ENCODE data around the gene C2CD3. TPM values are rescaled to one million over a fixed set of nuclear protein-coding genes. Genes with fewer than 3 reads are reported as not detected.

Gene C2CD3
- total and polyA plus RNA-seq, 9 of the 15 experiments (the other 6 are each of a cell fraction or from before 2014, with no cell fraction given): 4.4 to 20.2 (median 15.4) TPM

DNA sequence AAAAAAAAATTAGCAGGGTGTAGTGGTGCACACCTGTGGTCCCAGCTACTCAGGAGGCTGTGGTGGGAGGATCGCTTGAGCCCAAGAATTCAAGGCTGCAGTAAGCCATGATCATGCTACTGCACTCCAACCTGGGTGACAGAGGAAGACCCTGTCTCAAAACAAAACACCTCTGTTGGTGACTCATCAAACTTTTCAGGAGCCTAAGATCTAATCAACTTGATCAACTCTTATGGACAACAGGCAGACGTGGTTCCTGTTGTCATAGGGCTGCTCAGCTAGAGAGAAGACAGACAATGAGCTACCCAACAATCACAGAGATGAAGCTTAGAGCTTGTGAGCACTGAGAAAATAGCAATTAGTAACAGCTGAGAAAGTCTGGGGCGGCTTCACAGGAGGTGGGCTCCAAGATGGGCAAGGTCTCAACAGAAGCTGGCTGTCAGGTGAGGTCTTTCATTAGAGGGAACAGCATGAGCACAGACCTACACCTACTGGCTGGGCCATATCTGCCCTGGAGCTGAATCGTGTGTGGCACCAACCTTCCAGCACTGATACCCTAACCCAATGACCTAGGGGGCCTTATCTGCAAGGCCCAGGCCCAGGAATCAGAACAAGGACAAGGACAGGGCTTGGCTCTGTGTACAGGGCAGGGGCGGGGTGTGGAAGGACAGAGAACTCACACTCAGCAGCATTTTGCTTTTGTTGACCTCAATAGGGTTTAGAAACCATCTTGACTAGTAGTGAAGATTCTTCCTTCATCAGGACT is 154.7 kb downstream of the C2CD3 start (continued):
- TF ChIP-seq, protein P1, sequence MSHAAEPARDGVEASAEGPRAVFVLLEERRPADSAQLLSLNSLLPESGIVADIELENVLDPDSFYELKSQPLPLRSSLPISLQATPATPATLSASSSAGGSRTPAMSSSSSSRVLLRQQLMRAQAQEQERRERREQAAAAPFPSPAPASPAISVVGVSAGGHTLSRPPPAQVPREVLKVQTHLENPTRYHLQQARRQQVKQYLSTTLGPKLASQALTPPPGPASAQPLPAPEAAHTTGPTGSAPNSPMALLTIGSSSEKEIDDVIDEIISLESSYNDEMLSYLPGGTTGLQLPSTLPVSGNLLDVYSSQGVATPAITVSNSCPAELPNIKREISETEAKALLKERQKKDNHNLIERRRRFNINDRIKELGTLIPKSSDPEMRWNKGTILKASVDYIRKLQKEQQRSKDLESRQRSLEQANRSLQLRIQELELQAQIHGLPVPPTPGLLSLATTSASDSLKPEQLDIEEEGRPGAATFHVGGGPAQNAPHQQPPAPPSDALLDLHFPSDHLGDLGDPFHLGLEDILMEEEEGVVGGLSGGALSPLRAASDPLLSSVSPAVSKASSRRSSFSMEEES (CRISPR knock-in tag; IDR thresholded peaks at IDR 0.05): no peak
- TF ChIP-seq POLR2H (tag; IDR thresholded peaks at IDR 0.05; ENCODE audit: low read depth) (no peak), SPI1 (IDR thresholded peaks at IDR 0.05; ENCODE audit: borderline replicate concordance, low read depth, low read length) (no peak), ZNF384 (IDR thresholded peaks at IDR 0.05; ENCODE audit: low read depth, low read length) (no peak), RBBP5 (IDR thresholded peaks at IDR 0.05; ENCODE audit: borderline replicate concordance, insufficient read depth, low read length, poor library complexity, severe bottlenecking) (no peak), PTBP1 (IDR thresholded peaks at IDR 0.05; ENCODE audit: low read depth, low read length) (no peak), RBM14 (IDR thresholded peaks at IDR 0.05; ENCODE audit: borderline replicate concordance, insufficient read depth, low read depth, low read length) (no peak), NFE2 (IDR thresholded peaks at IDR 0.05; ENCODE audit: low read depth) (no peak), MTA3 (IDR thresholded peaks at IDR 0.05; ENCODE audit: borderline replicate concordance) (peak; percentile 74), PKNOX1 (IDR thresholded peaks at IDR 0.05) (no peak), RFX1 (IDR thresholded peaks at IDR 0.05) (no peak), PHF21A (IDR thresholded peaks at IDR 0.05; ENCODE audit: borderline replicate concordance, low read depth) (no peak), ZNF316 (IDR thresholded peaks at IDR 0.05) (peak; percentile 25; the same call in 1 of the 2 replicates), FUS (optimal IDR thresholded peaks at IDR 0.05; ENCODE audit: low read depth, low read length) (no peak), ZEB2 (IDR thresholded peaks at IDR 0.05) (no peak)
- TF ChIP-seq, protein P2, sequence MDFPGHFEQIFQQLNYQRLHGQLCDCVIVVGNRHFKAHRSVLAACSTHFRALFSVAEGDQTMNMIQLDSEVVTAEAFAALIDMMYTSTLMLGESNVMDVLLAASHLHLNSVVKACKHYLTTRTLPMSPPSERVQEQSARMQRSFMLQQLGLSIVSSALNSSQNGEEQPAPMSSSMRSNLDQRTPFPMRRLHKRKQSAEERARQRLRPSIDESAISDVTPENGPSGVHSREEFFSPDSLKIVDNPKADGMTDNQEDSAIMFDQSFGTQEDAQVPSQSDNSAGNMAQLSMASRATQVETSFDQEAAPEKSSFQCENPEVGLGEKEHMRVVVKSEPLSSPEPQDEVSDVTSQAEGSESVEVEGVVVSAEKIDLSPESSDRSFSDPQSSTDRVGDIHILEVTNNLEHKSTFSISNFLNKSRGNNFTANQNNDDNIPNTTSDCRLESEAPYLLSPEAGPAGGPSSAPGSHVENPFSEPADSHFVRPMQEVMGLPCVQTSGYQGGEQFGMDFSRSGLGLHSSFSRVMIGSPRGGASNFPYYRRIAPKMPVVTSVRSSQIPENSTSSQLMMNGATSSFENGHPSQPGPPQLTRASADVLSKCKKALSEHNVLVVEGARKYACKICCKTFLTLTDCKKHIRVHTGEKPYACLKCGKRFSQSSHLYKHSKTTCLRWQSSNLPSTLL (IDR thresholded peaks at IDR 0.05): no peak
- TF ChIP-seq, protein P3, sequence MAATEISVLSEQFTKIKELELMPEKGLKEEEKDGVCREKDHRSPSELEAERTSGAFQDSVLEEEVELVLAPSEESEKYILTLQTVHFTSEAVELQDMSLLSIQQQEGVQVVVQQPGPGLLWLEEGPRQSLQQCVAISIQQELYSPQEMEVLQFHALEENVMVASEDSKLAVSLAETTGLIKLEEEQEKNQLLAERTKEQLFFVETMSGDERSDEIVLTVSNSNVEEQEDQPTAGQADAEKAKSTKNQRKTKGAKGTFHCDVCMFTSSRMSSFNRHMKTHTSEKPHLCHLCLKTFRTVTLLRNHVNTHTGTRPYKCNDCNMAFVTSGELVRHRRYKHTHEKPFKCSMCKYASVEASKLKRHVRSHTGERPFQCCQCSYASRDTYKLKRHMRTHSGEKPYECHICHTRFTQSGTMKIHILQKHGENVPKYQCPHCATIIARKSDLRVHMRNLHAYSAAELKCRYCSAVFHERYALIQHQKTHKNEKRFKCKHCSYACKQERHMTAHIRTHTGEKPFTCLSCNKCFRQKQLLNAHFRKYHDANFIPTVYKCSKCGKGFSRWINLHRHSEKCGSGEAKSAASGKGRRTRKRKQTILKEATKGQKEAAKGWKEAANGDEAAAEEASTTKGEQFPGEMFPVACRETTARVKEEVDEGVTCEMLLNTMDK (IDR thresholded peaks at IDR 0.05; ENCODE audit: borderline replicate concordance, insufficient read depth, low read depth, low read length, poor library complexity, severe bottlenecking): no peak
- TF ChIP-seq, protein P4, sequence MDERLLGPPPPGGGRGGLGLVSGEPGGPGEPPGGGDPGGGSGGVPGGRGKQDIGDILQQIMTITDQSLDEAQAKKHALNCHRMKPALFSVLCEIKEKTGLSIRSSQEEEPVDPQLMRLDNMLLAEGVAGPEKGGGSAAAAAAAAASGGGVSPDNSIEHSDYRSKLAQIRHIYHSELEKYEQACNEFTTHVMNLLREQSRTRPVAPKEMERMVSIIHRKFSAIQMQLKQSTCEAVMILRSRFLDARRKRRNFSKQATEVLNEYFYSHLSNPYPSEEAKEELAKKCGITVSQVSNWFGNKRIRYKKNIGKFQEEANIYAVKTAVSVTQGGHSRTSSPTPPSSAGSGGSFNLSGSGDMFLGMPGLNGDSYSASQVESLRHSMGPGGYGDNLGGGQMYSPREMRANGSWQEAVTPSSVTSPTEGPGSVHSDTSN (CRISPR knock-in tag; IDR thresholded peaks at IDR 0.05; ENCODE audit: low read depth): no peak
- TF ChIP-seq, protein P4 (tag; conservative IDR thresholded peaks at IDR 0.05; ENCODE audit: low read depth): no peak
